HL-60 (cell line): ENCODE data around the gene FAM216B.

ENCODE experiments used
- DNase-seq, 2 experiments: peaks; one replicate each; pipeline ENCODE4 v3.0.0-alpha.2; 2010 to 2020; ENCODE audit warnings: low read depth in 1 of 2, low spot score in 1 of 2
- H3K27ac ChIP-seq: fragments of 250-450 bp; sonication (Bioruptor Pico); replicated peaks from 2 replicates; pipeline ENCODE4 v1.5.1; 2020; ENCODE audit warnings: mild to moderate bottlenecking, moderate library complexity
- H3K27me3 ChIP-seq: fragments of 250-450 bp; sonication (Bioruptor Pico); 2 replicates; pipeline ENCODE4 v1.5.1; 2021; ENCODE audit warnings: mild to moderate bottlenecking, moderate library complexity; ENCODE audit not compliant: insufficient read depth, poor library complexity, severe bottlenecking
- H3K4me3 ChIP-seq: replicated peaks from 2 replicates; pipeline ENCODE4 v1.5.1; 2011; ENCODE audit warnings: mild to moderate bottlenecking, control low read depth, low read length; ENCODE audit not compliant: insufficient read depth
- CTCF ChIP-seq: IDR thresholded peaks from one replicate; pipeline ENCODE4 v1.5.1; 2011; ENCODE audit warnings: low read length, control low read depth, inconsistent platforms; ENCODE audit not compliant: insufficient read depth
- GABPA ChIP-seq: IDR thresholded peaks from 2 replicates; pipeline ENCODE4 v1.6.1; 2012; ENCODE audit warnings: low read depth
- POLR2AphosphoS5 ChIP-seq: IDR thresholded peaks from 2 replicates; pipeline ENCODE4 v1.6.1; 2012; ENCODE audit warnings: low read depth
- REST ChIP-seq: IDR thresholded peaks from 2 replicates; pipeline ENCODE4 v1.6.1; 2012; ENCODE audit warnings: low read depth; ENCODE audit not compliant: insufficient replicate concordance
- SPI1 ChIP-seq: IDR thresholded peaks from 2 replicates; pipeline ENCODE4 v1.6.1; 2012; ENCODE audit warnings: low read depth, mild to moderate bottlenecking, borderline replicate concordance

Gene FAM216B

GRCh38 chr13:42808341-42808940 is 27.1 kb downstream of the FAM216B start:
- H3K4me3 ChIP-seq, result no peak overlapping the region
- DNase-seq, result no peak

GRCh38 chr13:42812316-42812715 is 30.9 kb downstream of the FAM216B start:
- DNase-seq, result no peak
- Histone ChIP-seq H3K27ac (no peak overlapping the region), H3K27me3 (no peaks in the 10 kb centered on the region), H3K4me3 (no peak overlapping the region)
- TF ChIP-seq SPI1 (no peak), CTCF (no peak), REST (no peak), POLR2AphosphoS5 (no peak), GABPA (no peak)

More at GRCh38 chr13:42808341-42808940, 27.1 kb downstream of the FAM216B start:
- H3K27ac ChIP-seq, result no peak overlapping the region
- H3K27me3 ChIP-seq, result no peaks in the 10 kb centered on the region
- TF ChIP-seq POLR2AphosphoS5 (no peak), CTCF (no peak), SPI1 (no peak), REST (no peak), GABPA (no peak)

- no peak overlapping the region for H3K4me3 ChIP-seq
- H3K27me3 ChIP-seq, result no peaks in the 10 kb centered on the region
- H3K27ac ChIP-seq, result no peak overlapping the region
- no peak for TF ChIP-seq SPI1
- TF ChIP-seq GABPA, result no peak
- no peak for TF ChIP-seq REST
- no peak for TF ChIP-seq CTCF
- no peak for DNase-seq
Measured at GRCh38 chr13:42814868-42815267, 33.5 kb downstream of the FAM216B start.
